NCI-H2029 (cell line): ENCODE results near the gene CCDC6.
A peak's percentile ranks its signal among the peaks of the same experiment; 100 is the strongest.
"Not testable (repeated sequence)": the region's sequence is repeated elsewhere in the genome, so short reads cannot be mapped to it uniquely, and the experiment has no call there.

Experiments
- DNase-seq: peaks from one replicate; lab custom pipeline; 2025; lab: John Stamatoyannopoulos, UW

Gene CCDC6

DNA sequence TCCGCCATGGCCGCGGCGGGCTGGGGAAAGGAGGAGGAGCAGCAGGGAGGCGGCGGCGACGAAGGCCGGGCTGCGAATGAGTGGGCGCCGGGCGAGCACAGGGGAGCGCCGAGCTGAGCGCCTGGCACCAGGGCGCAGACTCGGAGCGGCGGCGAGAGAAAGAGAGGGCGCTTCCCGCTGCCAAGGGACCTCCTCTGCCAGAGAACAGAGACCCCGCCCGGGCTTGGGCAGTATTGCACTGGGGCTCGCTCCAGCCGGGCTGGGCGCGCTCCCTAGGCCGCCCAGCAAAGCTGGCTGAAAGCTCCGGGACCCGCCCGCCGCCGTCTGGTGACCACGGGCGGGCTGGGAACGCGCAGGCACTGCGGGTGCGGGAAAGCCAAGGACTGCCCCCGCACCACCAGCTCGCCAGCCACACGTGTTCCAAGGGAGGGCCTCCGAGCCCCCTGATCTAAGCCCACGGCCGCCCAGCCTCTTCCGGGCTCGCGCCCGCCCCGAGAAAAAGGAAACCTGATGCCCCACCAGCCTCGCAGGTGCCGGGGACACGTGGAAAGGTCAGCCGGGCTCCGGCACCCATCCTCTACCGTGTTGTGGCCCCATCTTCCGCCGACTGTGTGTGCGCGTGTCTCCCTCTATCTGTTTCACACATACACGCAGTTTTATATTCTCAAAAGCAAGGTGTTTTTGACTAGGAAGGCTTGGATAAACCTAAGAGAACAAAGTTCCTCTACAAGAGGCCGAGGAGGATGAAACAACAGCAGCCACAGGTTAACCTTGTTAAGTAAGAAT, at the start of gene CCDC6:
Gene CCDC6, minus strand, starts transcription at position 140 of the 786 bp plus-strand sequence. Its CDS starts 132 bp downstream, at position 8.
- DNase-seq = peak; percentile 83

DNA sequence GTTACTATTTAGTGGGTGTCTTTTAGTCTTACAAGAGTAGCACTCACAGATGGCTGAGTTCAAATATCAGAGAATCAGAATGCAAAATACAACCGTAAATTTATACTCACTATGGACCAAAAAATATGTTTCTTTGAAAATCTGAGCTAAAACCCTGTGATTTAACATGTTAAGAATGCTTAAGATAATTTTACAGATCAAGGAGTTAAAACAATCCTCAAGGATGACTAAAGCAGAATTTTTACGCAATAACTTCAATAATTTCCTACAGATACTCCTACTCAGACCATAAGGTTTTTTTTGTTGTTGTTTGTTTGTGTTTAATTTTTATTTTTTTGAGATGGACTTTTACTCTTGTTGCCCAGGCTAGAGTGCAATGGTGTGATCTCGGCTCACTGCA, 47.9 kb upstream of the CCDC6 start:
- no peak for DNase-seq

DNA sequence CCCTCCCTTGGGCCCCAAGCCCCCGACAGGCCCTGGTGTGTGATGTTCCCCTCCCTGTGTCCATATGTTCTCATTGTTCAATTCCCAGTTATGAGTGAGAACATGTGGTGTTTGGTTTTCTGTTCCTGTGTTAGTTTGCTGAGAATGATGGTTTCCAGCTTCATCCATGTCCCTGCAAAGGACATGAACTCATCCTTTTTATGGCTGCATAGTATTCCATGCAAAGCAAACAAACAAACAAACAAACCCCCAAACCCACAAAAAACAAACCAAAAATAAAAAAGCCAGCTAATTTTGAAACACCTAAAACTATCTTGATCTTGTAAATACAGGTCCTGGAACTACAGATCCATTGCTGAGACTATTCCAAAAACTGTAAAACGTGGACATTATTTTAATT, 47.4 kb upstream of the CCDC6 start:
- not testable (repeated sequence) for DNase-seq

DNA sequence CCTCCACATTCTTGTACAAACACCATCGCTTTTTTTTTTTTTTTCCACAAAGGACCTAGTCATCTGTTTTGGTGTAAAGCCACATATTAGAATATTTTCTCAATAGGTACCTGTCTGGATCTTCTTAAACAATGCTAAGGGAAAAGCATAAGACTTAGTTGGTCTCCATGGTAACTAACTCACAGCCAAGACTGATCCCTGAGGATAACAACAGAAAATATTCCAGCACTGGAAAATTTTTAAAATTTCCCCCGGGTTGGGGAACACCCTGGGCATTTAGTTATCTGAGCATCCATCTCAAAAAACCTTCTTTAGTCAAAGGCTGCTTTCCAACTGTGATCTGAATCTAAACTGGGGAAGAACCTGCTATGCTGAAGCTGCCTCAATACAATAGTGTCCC, 43.7 kb upstream of the CCDC6 start:
- no peak for DNase-seq

DNA sequence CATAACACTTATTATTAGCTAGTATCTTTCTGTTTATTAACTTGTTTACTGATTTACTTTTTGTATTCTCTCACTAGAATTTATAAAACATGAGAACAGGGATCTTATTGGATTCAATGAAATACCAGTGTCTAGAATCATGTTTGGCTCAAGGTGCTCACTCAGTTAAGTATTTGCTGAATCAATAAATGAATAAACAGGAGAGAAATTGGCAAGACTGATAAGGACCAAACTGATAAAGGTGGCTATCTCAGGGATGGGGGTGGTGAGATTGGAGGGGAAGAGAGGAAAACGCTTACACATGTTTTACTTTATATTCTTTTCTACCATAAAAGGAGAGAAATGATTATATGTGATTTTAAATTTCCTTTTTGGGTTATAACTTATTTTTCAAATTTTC, 43.3 kb upstream of the CCDC6 start:
- DNase-seq = no peak

DNA sequence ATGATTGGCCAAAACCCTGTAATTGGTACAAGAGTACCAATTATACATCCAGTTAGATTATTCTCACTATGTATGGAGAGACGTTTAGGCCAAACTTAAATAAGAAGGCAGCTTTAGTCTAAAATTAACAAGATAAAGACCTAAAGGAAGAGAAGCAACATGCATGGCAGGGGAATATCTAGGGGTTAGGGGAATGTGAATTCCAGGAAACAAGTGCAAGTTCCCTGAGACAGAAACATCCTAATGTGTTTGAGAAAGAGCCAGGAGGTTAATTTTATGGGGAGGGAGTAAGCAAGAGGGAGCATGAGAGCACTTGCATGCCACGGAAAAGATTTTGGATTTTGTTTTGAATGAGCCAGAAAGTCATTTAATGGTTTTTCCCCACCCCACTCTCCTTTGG, 39.6 kb upstream of the CCDC6 start:
- no peak for DNase-seq

DNA sequence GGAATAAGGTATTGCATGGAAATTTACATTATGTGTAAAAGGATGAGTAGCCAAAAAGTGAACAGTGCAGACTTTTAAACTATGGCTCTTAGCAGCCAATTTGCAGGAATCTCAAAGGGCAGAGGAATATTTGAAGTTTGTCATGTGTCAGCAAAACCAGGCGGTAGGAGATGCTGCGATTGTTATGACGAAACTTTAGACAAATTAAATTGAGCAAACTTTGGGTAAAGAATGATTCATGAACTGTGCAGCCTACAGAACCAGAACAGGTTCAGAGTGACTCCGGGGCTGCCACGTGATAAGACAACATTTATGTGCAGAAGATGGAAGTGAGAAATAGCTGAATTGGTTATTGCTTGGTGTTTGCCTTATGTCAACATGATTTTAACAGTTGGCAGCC, 39.2 kb upstream of the CCDC6 start:
- no peak for DNase-seq

DNA sequence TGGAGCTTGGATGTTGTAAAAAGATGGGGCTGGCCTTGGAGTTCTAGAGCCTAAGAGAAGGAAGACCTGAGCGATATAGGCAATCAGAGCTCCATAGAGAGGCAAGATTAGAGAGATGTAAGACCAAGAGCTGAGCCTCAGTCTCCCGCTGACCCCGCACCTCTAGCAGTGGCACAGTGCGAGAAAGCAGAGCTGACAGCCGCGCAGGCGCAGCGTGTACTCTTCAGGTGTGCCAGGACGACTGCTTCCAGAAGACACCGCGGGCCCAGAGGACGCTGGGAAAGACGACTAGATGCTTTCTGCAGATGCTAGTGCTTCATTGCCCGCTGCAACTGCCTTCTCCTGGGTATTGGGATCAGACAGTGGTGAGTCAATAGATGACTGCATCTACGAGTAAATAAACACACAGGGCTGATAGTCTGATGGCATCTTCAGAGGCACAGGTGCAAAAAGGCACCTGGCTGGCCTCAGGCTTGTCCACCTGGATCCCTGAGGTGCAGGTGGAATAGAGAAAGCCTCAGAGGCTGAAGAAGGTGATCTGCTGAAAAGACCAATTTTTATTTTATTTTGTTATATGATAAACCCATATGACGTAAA, 38.1 kb upstream of the CCDC6 start:
- DNase-seq = no peak

DNA sequence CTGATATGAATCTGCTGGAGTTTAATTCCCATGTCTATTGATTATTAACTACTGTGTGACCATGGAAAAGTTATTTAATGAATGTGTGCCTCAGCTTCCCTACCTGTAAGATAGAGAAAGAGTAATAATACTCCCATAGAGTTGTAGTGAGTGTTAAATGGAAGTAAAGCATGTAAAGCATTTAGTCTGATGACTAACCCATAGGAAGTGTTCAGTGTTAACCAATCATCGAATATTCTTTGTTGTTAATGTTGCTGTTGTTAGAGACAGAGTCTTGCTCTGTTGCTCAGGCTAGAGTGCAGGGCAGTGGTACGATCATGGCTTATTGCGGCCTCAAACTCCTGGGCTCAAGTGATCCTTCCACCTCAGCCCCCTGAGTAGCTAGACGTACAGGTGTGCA, 36.2 kb upstream of the CCDC6 start:
- no peak for DNase-seq

DNA sequence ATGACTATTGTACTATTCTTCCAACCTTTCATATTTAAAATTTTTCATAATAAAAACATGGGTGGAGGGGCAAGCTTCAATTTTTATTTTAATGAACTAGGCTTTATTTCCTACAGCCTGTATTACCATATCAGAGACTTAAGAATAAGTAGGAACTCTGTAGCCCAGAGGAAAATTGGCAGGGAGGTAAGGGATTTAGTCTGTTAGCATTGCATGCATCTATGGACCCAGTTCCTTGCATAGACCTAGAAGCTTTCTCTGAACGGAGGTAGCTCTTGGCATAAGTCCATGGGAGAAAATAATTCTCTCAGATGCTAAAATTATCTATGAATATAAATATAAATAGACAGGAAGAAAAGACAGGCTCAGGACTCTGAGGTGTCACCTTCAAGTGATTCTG, 31.4 kb upstream of the CCDC6 start:
- DNase-seq = no peak

DNA sequence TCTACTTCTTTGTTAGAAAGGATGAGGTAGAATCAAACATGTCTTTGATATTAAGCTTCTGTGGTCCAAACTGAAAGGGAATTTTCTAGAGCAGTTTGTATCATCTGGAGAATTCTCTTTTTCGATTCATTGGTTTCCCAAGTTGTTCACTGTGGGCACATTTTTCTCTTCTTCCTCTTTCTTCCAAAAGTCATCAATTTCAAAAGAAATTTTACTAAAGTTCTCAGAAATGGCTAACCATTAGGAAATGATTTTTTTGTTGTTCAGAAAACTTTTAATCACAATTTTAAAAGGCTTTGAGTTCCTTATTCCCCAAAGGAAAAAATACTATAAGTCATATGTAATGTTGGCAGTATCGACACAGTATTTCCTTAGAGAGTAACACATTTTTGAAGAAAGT, 28.3 kb upstream of the CCDC6 start:
- no peak for DNase-seq

DNA sequence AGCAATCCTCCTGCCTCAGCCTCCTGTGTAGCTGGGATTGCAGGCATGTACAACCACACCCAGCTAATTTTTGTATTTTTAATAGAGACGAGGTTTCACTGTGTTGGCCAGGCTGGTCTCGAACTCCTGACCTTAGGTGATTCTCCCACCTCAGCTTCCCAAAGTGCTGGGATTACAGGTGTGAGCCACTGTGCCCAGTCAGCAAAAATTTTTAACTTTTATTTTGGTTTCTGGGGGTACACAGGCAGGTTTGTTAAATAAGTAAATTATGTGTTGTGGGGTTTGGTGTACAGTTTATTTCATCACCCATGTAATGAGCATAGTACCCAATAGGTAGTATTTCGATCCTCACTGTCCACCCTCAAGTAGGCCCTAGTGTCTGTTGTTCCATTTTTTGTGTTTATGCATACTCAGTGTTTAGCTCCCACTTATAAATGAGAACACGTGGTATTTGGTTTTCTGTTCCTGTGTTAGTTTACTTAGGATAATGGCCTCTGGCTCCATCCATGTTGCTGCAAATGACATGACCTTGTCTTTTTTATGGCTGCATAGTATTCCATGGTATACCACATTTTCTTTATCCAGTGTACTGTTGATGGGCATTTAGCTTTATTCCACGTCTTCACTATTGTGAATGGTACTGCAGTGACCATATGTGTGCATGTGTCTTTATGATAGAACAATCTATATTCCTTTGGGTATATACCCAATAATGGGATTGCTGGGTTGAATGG, 24.6 kb upstream of the CCDC6 start:
- not testable (repeated sequence) for DNase-seq

DNA sequence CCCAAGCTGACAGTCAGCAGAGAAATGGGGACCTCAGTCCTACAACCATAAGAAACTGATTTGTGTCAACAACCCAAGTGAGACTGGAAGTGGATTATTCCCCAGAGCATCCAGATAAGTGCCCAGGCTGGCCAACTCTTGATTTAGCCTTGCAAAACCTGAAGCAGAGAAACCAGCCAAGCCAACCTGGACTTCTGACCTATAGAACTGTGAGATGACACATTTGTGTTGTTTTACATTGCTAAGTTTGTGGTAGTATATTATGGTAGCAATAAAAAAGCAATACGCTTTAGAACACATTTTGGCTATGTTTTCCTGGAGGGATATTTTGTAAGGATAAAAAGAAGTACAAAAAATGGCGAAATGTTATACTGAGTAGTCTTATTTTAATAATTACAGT, 19.7 kb upstream of the CCDC6 start:
- DNase-seq = no peak

DNA sequence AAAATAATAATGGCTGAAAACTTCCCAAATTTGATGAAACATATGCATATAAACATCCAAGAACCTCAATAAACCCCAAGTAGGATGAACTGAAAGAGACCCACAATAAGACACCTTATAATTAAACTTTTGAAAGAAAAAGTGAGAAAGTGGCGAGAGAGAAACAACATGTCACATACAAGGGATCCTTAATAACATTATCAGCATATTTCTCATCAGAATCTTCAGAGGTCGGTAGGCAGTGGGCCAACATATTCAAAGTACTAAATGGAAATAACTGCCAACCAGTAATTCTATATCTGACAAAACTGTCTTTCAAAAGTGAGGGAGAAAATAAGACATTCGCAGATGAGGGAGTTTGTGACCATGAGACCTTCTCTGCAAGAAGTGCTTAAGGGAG, 16.6 kb upstream of the CCDC6 start:
- no peak for DNase-seq

DNA sequence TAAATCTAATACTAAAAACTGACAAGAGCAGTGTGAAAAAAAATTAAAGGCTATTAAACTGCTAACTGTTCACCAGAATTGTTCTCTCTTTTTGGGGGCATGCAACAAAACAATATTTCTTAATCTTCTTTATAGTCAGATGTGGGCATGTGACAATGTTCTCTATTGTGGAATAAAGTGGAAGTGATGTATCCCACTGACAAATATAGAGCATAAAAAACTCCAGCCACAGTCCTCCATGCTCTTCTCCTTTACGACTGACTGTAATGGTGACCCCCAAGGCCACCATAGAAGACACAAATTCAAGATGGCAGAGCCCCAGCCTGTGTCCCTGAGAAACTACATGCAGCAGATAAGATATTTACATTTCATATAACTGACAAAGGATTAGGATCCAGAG, 11.6 kb upstream of the CCDC6 start:
- DNase-seq = no peak

DNA sequence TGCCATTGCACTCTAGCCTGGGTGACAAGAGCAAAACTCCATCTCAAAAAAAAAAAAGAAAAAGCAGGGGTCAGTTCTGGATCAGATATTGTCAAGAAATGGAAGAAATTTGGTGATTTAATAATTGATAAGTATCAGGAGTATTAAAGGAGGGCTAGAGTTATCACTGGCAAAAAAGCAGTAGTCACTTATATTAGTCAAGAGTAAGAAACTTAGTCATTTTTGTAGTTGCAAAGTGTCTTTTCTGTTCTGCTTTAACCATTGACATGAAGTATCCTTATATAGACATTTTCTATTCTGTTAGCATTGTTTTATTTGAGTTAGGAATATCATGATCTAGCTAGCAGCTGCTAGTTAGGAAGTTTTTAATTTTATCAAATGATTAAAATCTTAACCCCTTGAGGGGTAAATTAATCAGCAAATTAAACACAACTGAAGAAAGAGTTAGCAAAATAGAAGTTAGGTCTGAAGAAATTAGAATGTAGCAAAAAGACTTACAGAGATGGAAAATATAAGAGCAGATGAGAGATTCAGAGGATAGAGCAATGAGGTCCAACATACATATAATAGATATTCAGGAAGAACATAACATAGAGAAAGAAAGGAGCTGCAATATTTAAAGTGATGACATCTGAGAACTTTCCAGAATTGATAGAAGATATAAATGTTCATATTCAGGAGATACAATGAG, 7.3 kb upstream of the CCDC6 start:
- no peak for DNase-seq

DNA sequence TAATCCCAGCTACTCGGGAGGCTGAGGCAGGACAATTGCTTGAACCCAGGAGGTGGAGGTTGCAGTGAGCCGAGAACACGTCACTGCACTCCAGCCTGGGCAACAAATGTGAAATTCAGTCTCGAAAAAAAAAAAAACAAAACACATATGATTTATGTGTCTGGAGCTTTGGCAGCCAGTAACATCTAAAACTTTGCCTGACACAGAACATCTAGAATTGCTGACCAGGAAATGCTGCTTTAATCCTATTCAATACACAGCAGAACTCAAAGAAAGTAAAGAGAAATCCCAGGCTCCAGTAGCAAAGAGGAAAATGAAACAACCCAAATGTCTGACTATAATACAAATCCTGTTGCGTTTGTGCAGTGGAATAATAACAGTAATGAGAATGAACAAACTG, 4.5 kb upstream of the CCDC6 start:
- DNase-seq = no peak

DNA sequence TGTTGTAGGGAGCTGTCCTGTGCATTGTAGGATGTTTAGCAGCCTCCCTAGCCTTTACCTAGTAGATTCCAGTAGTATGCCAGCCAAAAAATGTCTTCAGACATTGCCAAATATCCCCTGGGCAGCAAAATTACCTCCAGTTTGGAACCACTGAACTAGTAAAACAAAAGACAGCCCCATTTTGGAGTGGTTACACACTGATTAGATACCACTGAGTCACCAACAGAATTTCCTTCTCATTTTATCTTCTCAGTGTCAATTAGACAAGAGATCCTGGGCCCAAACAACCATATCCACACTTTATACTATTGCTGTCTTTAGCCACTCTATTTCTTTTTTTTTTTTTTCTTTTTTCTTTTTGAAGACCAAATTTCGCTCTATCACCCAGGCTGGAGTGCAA, 3.5 kb upstream of the CCDC6 start:
- no peak for DNase-seq

DNA sequence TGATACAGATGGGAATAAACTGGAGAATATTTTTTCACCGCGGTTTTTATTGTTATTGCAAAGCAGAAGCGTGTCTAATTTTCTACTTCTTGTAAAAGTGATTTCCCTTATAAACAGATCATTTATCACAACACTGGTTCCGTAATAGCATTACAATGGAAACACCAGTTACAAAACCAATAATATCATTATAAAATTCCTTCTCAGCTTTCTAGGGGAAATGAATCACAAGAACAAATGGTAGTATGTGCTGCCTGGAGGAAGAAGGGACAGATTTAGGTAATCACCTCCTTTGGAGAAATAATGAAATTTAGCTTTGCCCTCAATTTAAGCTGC, 2.4 kb upstream of the CCDC6 start:
- DNase-seq = no peak

DNA sequence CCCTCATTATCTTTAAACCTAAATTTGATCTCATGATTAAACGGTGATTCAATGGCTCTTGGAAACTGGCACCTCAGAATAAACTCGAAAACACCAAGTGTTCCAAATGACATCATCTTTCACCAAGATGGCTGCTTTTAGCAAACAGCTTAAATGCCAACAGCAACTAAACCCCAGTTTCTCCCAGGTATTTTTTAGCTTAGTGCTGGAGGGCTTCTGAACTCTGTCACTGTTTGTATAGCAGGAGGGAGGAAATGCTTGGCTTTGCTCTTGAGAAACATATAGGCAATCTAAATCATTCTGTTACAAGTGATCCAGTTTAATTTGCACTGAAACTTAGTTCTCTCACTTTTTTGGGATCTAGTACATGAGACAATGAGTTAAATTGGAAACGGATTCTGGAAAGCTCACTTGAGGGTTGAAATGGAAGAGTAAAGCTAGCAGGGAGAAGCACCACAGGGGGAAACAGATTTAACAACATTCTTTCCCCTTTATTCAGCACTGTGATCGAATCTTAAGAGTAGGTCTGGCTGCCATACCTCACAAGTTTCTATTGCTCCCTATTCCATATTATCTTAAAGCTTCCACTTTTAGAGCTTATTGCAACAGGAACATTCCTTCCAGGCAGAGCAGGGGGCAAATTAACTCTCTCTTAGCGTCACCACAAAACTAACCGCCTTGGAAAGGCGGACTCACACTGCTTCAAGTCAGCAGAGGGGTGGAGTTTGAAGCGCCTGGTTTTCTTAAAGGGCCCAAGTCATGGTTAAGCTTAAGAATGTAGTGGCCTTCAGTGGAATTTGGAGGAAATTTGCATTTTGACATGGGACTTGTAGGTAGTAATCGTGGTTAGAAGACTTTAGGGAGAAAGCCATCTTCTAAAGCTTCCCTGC, 1.8 kb upstream of the CCDC6 start:
- DNase-seq = peak; percentile 26

DNA sequence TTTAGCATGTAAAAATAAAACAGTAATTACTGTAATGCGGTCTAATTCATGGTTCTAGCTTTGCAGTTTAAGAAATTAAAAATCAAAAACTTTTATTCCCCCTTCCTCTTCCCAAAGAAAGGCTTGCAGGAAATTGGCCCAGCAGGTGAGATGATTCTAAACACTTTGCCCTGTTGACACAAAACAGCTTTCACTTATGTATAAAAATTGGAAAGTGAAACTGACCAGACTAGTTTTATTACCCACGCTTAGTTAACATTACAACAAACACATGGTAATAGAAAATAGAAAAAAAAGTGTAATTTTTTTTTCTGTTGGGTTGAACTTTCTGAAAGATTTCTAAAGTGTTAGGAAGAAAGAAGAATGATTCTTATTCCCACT, 1.2 kb upstream of the CCDC6 start:
- peak; percentile 16 for DNase-seq
